ENCODE measurements around the gene MAMDC2.

DNA sequence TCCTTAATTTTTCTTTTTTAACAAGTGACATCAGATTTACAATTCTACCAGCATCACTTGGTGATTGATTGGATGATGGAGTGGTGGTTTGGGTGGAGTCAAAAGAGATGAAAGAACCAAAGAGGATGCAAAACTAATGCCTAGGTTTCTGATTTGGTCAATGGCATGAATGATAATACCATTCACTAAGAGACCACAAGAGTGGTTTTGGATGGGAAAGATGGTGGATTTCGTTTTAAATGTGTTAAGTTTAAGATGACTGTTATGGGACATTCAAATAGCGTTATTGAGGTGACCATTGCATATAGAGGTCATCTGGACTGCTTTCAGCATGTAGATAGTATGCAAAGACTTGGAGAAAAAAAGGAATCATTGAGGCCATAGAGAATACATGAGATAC, 218.7 kb downstream of the MAMDC2 start:
- TF ChIP-seq, protein P1, sequence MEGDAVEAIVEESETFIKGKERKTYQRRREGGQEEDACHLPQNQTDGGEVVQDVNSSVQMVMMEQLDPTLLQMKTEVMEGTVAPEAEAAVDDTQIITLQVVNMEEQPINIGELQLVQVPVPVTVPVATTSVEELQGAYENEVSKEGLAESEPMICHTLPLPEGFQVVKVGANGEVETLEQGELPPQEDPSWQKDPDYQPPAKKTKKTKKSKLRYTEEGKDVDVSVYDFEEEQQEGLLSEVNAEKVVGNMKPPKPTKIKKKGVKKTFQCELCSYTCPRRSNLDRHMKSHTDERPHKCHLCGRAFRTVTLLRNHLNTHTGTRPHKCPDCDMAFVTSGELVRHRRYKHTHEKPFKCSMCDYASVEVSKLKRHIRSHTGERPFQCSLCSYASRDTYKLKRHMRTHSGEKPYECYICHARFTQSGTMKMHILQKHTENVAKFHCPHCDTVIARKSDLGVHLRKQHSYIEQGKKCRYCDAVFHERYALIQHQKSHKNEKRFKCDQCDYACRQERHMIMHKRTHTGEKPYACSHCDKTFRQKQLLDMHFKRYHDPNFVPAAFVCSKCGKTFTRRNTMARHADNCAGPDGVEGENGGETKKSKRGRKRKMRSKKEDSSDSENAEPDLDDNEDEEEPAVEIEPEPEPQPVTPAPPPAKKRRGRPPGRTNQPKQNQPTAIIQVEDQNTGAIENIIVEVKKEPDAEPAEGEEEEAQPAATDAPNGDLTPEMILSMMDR (IDR thresholded peaks at IDR 0.05) = no peak
- TF ChIP-seq EZH2 (IDR thresholded peaks at IDR 0.05; ENCODE audit: borderline replicate concordance, insufficient read depth, low read depth, low read length, poor library complexity, severe bottlenecking) = no peak

All from B cell (primary cell).